Thymus (tissue), 11 donors: ENCODE measurements around the gene ZBTB39. TPM values are rescaled to one million over a fixed set of nuclear protein-coding genes. Genes with fewer than 3 reads are reported as not detected.
"Not testable (repeated sequence)": the region's sequence is repeated elsewhere in the genome, so short reads cannot be mapped to it uniquely, and the experiment has no call there.

Experiments used
- DNase-seq, 9 donors: peaks; one replicate each; pipeline ENCODE4 v3.0.0-alpha.2; 2013; ENCODE audit warnings: low spot score in 9 of 9, low read depth in 6 of 9, missing footprints in 1 of 9
- H3K27ac ChIP-seq, 2 donors: one replicate each; pipeline ENCODE4 v1.5.1; 2013; ENCODE audit warnings: control low read depth in 1 of 2, low read depth in 1 of 2, low read length in 1 of 2, mild to moderate bottlenecking in 1 of 2, moderate library complexity in 1 of 2
- H3K27me3 ChIP-seq, 2 donors: one replicate each; pipeline ENCODE4 v1.5.1; 2013; ENCODE audit warnings: low read length in 1 of 2; ENCODE audit not compliant: control insufficient read depth in 2 of 2, insufficient read depth in 1 of 2
- H3K36me3 ChIP-seq, 2 donors: one replicate each; pipeline ENCODE4 v1.5.1; 2013; ENCODE audit warnings: low read length in 1 of 2, mild to moderate bottlenecking in 1 of 2, moderate library complexity in 1 of 2; ENCODE audit not compliant: control insufficient read depth in 2 of 2, insufficient read depth in 2 of 2
- H3K4me1 ChIP-seq, 2 donors: one replicate each; pipeline ENCODE4 v1.5.1; 2013; ENCODE audit warnings: low read length in 2 of 2; ENCODE audit not compliant: control insufficient read depth in 2 of 2, insufficient read depth in 2 of 2
- H3K4me3 ChIP-seq, 2 donors: one replicate each; pipeline ENCODE4 v1.5.1; 2013; ENCODE audit warnings: low read length in 2 of 2, control low read depth in 1 of 2, mild to moderate bottlenecking in 1 of 2
- H3K9me3 ChIP-seq, 2 donors: one replicate each; pipeline ENCODE4 v1.5.1; 2013; ENCODE audit warnings: low read length in 1 of 2, mild to moderate bottlenecking in 1 of 2; ENCODE audit not compliant: control insufficient read depth in 2 of 2, insufficient read depth in 1 of 2
- WGBS: extraction: QIAGEN DNeasy Blood & Tissue Kit; methylation state at CpG from one replicate; pipeline ENCODE4 v1.1.7; 2013; 5-methylcytosine and 5-hydroxymethylcytosine counted together
- polyA plus RNA-seq: library from polyadenylated mRNA; stranded (reverse); fragments of 200-250 nt; gene quantifications from one replicate; pipeline ENCODE4 v1.2.3, GENCODE V29; 2013
- total RNA-seq: library from RNA; stranded (reverse); fragments of 120-200 nt; gene quantifications from one replicate; pipeline ENCODE4 v1.2.4, GENCODE V29; 2013
- donor health status: healthy.

ZBTB39 gene
- total and polyA plus RNA-seq, 2 donors = 3.0 to 5.1 TPM

DNA sequence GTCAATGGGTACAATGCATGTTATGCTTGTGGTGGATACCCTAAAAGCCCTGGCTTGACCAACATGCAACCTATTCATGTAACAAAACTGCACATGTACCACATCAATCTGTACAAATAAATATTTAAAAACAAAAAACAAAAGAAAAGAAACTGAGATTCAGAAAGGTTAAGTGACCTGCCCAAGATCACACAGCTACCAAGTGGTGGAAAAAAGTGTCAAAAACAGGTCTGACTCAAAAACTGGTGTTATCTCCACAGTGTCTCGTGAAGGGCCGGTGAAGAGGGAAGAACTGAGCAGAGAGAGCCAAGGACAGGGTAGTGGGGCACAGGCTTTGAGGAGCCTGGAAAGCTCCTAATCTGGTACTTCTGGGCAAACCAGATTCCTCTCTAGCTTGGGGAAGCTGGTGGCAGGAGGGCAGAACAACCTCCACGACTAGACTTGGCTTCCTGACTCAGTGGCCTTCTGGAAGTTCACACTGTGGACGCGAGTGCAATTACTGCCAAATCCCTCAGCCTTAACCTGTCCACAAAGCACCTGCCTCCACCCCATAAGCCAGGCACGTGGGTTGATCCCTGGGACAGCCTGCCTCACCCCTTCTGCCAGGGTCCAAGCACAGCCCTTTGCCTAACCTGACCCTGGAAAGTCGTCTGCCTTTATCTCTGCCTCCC, 15.6 kb downstream of the ZBTB39 start:
- DNase-seq = no peak
- H3K4me3 ChIP-seq = no peak overlapping the region
- no peaks in the 10 kb centered on the region for H3K27me3 ChIP-seq
- H3K9me3 ChIP-seq = no peaks in the 10 kb centered on the region
- no peak overlapping the region for H3K27ac ChIP-seq
- H3K4me1 ChIP-seq = peaks cover 0 to 35% of the 10 kb centered on the region in 2 donors
- H3K36me3 ChIP-seq = peaks cover 3% of the 10 kb centered on the region in 2 donors
- 50% methylated on average over 7 of the region's 7 CpGs for WGBS

DNA sequence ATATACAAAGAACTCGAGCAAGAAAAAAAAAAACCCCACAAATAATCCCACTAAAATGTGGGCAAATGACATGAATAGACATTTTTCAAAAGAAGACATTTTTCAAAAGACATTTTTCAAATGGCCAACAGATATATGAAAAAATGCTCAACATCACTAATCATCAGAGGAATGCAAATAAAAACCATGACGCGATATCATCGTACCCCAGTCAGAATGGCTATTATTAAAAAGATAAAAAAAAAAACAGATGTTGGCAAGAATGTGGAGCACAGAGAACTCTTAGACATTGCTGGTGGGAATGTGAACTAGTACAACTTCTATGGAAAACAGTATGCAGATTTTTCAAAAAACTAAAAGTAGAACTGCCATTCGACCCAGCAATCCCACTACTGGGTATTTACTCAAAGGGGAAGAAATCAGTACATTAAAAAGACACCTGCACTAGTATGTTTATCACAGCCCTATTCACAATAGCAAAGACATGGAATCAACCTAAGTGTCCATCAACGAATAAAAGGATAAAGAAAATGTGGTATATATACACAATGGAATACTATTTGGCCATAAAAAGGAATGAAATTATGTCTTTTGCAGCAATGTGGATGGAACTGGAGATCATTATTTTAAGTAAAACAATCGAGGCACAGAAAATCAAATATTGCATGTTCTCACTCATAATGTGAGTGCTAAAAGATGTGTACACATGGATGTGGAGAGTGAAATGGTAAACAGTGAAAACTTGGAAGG, 16.3 kb downstream of the ZBTB39 start:
- H3K27ac ChIP-seq = no peak overlapping the region
- WGBS = 96% methylated on average over 7 of the region's 7 CpGs
- peaks cover 0 to 37% of the 10 kb centered on the region in 2 donors for H3K4me1 ChIP-seq

DNA sequence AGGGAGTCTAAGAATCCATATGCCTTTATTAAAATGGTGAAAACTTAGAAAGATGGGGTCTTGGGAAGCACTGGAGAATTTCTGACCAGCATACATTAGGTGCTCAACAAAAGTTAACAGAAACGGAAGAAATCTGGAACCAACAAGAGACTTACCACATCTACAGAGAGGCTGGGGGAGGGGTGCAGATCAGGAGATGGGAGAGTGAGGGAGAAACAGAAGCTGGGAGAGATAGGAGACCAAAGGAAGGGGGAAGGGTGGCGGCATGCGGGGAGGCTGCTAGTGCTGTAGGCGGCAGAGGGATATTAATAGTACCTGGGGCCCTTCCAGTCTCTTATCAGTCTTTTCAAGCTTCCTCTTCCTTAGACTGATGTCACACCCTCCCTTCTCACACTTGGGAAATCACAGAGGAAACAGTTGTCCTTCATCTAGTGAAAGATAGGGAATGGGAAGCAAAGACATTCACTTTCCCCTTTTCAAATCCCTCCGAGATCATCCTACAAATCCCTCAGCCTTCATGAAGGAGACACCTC, 18.1 kb downstream of the ZBTB39 start:
- Histone ChIP-seq H3K36me3 (no peaks in the 10 kb centered on the region), H3K4me3 (no peak overlapping the region), H3K27me3 (no peaks in the 10 kb centered on the region), H3K4me1 (peaks cover 0 to 37% of the 10 kb centered on the region in 2 donors), H3K27ac (no peak overlapping the region), H3K9me3 (no peaks in the 10 kb centered on the region)
- no peak for DNase-seq
- WGBS = 45% methylated on average over 5 of the region's 5 CpGs

More for the DNA sequence above, 16.3 kb downstream of the ZBTB39 start:
- Histone ChIP-seq H3K9me3 (no peaks in the 10 kb centered on the region), H3K4me3 (no peak overlapping the region), H3K27me3 (no peaks in the 10 kb centered on the region), H3K36me3 (no peaks in the 10 kb centered on the region)
- no peak for DNase-seq

DNA sequence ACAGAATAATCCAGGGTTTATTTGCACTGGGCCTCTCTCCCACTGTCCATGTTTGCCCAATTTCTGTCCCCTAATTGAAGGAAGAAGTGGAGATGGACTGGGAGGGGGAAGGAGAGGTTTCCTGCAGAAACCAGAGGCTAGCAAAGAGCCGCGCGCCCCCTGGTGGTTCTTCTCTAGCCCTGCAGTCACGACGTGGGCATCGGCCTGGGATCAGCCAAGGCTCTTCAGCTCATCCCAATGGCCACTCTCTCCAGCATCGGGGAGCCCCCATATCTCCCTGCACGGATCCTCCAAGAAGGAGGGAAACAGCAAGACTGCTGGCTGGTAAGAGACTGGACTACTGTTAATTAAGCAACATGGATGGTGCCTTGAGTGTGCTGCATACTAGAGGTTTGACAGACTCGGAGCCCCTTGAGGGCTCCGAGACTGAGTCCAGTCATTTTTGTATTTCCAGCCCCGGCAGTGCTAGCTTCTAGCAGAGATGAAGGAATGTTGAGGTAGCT, 18.7 kb downstream of the ZBTB39 start:
- peaks cover 0 to 37% of the 10 kb centered on the region in 2 donors for H3K4me1 ChIP-seq
- peak in 5 of 9 donors; percentile 54 to 78 (median 67) for DNase-seq
- H3K4me3 ChIP-seq = no peak overlapping the region
- no peaks in the 10 kb centered on the region for H3K36me3 ChIP-seq
- H3K27ac ChIP-seq = no peak overlapping the region
- 28% methylated on average over 11 of the region's 11 CpGs for WGBS
- no peaks in the 10 kb centered on the region for H3K27me3 ChIP-seq
- no peaks in the 10 kb centered on the region for H3K9me3 ChIP-seq

DNA sequence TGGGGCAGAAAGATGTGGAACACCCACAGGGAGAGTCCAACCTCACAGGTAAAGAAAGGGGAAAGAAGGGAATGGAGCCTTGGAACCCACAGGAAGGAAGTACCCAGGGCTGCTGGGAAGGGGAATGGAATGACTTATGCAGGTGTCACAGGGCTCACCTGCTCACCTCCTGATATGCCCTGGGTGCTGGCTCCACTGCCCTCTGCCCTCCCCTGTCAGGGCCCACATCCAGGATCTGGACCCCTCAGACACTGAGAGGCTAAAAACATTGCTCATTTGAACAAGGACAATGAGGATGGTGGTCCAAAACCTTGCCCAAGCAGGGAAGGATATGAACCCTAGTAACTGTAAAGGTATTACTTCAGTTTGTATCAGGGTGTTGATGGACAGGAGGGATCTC, 19.3 kb downstream of the ZBTB39 start:
- Histone ChIP-seq H3K36me3 (no peaks in the 10 kb centered on the region), H3K27ac (no peak overlapping the region), H3K4me3 (no peak overlapping the region), H3K4me1 (peaks cover 0 to 37% of the 10 kb centered on the region in 2 donors), H3K9me3 (no peaks in the 10 kb centered on the region), H3K27me3 (no peaks in the 10 kb centered on the region)
- no peak for DNase-seq

DNA sequence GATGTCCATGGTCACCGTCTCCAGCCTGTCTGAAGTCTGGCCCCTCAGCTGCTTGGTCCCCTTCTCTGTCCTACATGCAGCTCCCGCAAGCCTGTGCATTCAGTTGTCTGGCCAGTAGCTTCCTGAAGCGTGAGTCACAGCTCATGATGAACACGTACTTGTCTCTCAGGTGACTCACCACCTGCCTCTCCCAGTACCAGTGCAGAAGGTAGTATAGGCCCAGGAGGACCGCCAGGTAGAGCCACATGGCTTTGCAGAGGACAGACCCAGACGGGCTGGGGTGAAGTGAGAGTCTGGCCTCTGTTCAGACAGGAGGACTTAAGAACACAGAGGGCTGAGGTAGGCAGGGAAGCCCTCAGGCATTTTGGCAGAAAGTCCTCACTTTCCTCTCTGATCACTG, 20.6 kb downstream of the ZBTB39 start:
- Histone ChIP-seq H3K4me1 (peaks cover 0 to 27% of the 10 kb centered on the region in 2 donors), H3K27ac (peak overlapping the region in 1 of 2 donors; percentile 57)
- 86% methylated on average over 5 of the region's 6 CpGs for WGBS
- H3K27me3 ChIP-seq, H3K4me3 ChIP-seq, H3K9me3 ChIP-seq, DNase-seq, H3K36me3 ChIP-seq: not testable (repeated sequence)

DNA sequence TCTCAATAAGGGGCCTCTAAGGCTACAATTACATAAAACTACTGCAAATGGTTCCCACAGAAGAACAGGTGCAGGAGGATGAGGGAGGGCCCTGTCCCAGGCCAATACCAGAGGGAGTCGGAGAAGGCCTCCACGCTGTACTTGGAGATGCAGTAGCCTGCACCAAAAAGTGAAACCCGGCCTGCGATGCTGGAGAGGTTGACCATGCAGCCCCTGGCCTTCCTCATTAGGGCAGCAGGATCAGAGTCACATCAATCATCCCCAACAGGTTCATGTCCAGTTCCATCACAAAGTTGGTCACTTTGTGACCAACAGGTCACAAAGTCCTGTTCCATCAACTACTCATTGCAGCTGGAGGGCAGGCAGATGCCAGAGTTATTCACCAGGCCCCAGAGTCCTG, 23.0 kb downstream of the ZBTB39 start:
- DNase-seq = no peak
- Histone ChIP-seq H3K36me3 (no peaks in the 10 kb centered on the region), H3K27ac (no peak overlapping the region), H3K27me3 (no peaks in the 10 kb centered on the region), H3K9me3 (no peaks in the 10 kb centered on the region), H3K4me3 (no peak overlapping the region), H3K4me1 (peaks cover 0 to 25% of the 10 kb centered on the region in 2 donors)
- WGBS = 96% methylated on average over 4 of the region's 4 CpGs

DNA sequence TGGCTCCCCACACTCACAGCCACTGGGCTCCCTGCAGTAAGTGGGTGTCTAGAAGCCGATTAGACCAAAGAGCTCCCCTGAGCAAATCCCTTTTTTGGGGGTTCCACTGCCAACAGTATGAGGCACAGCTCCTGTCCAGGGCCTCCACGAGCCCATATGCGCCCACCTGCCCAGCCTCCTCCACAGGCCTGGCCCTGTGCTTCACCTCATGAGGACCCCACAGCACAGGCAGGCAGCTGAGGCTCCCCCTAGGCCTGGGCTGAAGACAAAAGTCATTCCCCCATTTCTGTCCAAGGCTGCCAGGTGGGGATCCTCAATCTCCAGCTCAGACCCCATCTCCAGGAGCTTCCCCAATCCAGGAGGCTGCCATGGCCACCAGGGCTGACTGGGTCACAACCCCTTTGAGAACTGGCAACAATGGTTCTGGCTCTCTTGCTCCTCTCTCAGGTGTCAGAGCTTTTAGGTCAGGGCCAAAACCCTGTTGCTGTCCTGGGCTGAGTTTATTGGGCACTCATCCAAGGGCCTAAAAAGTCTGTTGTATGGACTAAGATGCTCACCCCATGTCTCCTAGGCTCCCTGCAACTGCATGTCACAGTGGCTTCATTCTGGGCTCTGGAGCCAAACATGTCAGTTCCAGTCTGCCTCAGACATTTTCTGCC, 23.6 kb downstream of the ZBTB39 start:
- not testable (repeated sequence) for H3K27me3 ChIP-seq, H3K4me3 ChIP-seq, H3K27ac ChIP-seq, H3K9me3 ChIP-seq, DNase-seq, H3K36me3 ChIP-seq
- 93% methylated on average over 3 of the region's 3 CpGs for WGBS
- H3K4me1 ChIP-seq = peaks cover 0 to 18% of the 10 kb centered on the region in 2 donors
